ENCODE data around the gene TXNRD3. TPM values are rescaled to one million over a fixed set of nuclear protein-coding genes. Genes with fewer than 3 reads are reported as not detected.

Gene TXNRD3
- total and polyA plus RNA-seq, 12 donors, result 2.1 to 7.8 (median 5.4) TPM

- intact Hi-C loops (cut with DNase I), result no loop called here
- no peaks in the 10 kb centered on the region for H3K36me3 ChIP-seq
- peaks cover 0 to 35% (median 4%) of the 10 kb centered on the region in 7 donors for H3K27me3 ChIP-seq
- no peak overlapping the region for H3K4me3 ChIP-seq
- H3K4me1 ChIP-seq, result peaks cover 0 to 18% (median 10%) of the 10 kb centered on the region in 9 donors
- H3K27ac ChIP-seq, result no peak overlapping the region
- no peaks in the 10 kb centered on the region for H3K9me3 ChIP-seq
- no peak for ATAC-seq
- DNase-seq, result no peak
- 72 to 79% methylated on average over 8 of the region's 8 CpGs for WGBS, 2 donors
- TF ChIP-seq CTCF (IDR thresholded peaks at IDR 0.05), result no peak
These were observed 1.6 kb upstream of the TXNRD3 start for GRCh38 chr3:126656371-126657134.

GRCh38 chr3:126655887-126656286, 963 bp upstream of the TXNRD3 start:
- ATAC-seq, result no peak
- intact Hi-C loops (cut with DNase I), result no loop called here
- H3K27me3 ChIP-seq, result peaks cover 0 to 35% (median 4%) of the 10 kb centered on the region in 7 donors
- 88 to 90% methylated on average over 11 of the region's 11 CpGs for WGBS, 2 donors
- no peaks in the 10 kb centered on the region for H3K36me3 ChIP-seq
- peaks cover 0 to 18% (median 10%) of the 10 kb centered on the region in 9 donors for H3K4me1 ChIP-seq
- TF ChIP-seq CTCF (IDR thresholded peaks at IDR 0.05), result no peak
- H3K4me3 ChIP-seq, result no peak overlapping the region
- H3K9me3 ChIP-seq, result no peaks in the 10 kb centered on the region
- no peak overlapping the region for H3K27ac ChIP-seq
- DNase-seq, result no peak

- intact Hi-C loops (cut with DNase I), result no loop called here
These were observed 5.3 kb downstream of the TXNRD3 start for GRCh38 chr3:126649556-126650092.

GRCh38 chr3:126646674-126647073, 8.2 kb downstream of the TXNRD3 start:
- H3K36me3 ChIP-seq, result peaks cover 0 to 36% (median 8%) of the 10 kb centered on the region in 9 donors
- no peak for ATAC-seq
- H3K4me3 ChIP-seq, result no peak overlapping the region
- TF ChIP-seq CTCF (IDR thresholded peaks at IDR 0.05), result no peak
- no peak overlapping the region for H3K27ac ChIP-seq
- intact Hi-C loops (cut with DNase I), result no loop called here
- H3K27me3 ChIP-seq, result no peaks in the 10 kb centered on the region
- H3K4me1 ChIP-seq, result peaks cover 0 to 6% (median 0%) of the 10 kb centered on the region in 9 donors
- peaks cover 0 to 12% (median 0%) of the 10 kb centered on the region in 11 donors for H3K9me3 ChIP-seq
- no peak for DNase-seq
- WGBS, 2 donors, result 55 to 67% methylated on average over 1 of the region's 1 CpG

More at GRCh38 chr3:126649556-126650092, 5.3 kb downstream of the TXNRD3 start:
- Histone ChIP-seq H3K4me3 (no peak overlapping the region), H3K4me1 (peaks cover 0 to 17% (median 11%) of the 10 kb centered on the region in 9 donors), H3K27me3 (peaks cover 0 to 14% (median 0%) of the 10 kb centered on the region in 7 donors), H3K9me3 (peaks cover 0 to 12% (median 0%) of the 10 kb centered on the region in 11 donors), H3K36me3 (peaks cover 0 to 6% (median 0%) of the 10 kb centered on the region in 9 donors), H3K27ac (no peak overlapping the region)
- ATAC-seq (no peak), DNase-seq (no peak)
- WGBS, 2 donors, result 73 to 83% methylated on average over 2 of the region's 2 CpGs
- no peak for TF ChIP-seq CTCF (IDR thresholded peaks at IDR 0.05)
